Epithelial cell of proximal tubule (primary cell): ENCODE measurements around the gene DTNB. TPM values are rescaled to one million over a fixed set of nuclear protein-coding genes. Genes with fewer than 3 reads are reported as not detected.

ENCODE experiments used
- DNase-seq: peaks from one replicate; pipeline ENCODE4 v3.0.0-alpha.2; 2011; ENCODE audit warnings: low read depth
- H3K4me3 ChIP-seq: 2 replicates; pipeline ENCODE4 v1.5.1; 2011; ENCODE audit warnings: low read depth, mild to moderate bottlenecking, low read length
- total RNA-seq: library from RNA; depleted of rRNA; stranded (reverse); fragments of >200 nt; gene quantifications from 2 replicates; pipeline ENCODE4 v1.2.3, GENCODE V29; 2015
- TF ChIP-seq, protein P1 (sequence below): conservative IDR thresholded peaks from 2 replicates; pipeline ENCODE4 v1.5.1; 2012; ENCODE audit warnings: low read depth, mild to moderate bottlenecking, low read length

Gene DTNB
- total RNA-seq, 1 donor from 2014 or later: 4.8 TPM

DNA sequence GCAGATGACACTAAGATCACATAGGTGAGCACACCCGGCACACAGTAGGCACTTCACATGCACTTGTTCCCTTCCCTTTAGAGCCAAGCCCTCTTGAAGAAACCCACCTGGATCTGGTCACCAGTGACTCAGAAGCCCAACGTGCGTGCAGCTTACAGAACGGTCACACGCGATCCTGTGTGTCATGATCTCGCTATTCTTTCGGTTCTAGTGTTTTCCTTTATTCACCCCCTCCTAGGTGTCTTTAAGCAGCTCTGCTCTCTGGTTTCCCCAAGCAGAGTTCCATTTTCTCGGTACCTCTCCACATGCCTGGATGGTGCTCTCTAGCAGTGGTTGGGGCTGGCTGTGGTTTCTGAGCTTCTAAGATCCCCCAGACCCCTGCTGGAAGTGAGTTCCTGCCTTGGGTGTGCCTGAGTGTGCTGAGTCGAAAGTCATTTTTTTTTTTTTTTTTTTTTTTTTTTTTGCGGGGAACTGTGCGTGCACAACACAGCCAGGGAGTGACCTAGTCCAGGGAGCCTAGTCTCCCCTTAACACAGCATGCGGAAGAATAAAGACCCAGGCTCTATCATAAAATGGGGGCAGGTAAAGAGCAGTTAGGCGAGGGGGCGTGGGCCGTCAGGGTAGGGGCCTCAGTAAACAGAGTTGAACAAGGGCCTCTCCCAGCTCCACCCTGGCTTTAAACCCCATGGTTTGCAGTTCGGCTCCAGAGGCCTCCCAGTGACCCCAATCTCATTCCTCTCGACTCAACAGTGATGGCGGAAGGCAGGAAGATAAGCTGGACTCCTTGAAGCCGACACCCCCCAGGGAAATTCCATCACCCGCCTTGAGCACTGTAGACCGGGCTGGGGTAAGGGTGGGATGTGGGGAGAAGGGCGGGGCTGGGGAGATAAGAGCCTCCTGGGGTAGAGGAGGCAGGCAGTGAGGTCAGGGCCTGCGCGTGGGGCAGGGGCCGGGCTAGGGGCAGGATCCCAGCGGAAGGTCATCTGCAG, 301.8 kb downstream of the DTNB start:
- TF ChIP-seq, protein P1, sequence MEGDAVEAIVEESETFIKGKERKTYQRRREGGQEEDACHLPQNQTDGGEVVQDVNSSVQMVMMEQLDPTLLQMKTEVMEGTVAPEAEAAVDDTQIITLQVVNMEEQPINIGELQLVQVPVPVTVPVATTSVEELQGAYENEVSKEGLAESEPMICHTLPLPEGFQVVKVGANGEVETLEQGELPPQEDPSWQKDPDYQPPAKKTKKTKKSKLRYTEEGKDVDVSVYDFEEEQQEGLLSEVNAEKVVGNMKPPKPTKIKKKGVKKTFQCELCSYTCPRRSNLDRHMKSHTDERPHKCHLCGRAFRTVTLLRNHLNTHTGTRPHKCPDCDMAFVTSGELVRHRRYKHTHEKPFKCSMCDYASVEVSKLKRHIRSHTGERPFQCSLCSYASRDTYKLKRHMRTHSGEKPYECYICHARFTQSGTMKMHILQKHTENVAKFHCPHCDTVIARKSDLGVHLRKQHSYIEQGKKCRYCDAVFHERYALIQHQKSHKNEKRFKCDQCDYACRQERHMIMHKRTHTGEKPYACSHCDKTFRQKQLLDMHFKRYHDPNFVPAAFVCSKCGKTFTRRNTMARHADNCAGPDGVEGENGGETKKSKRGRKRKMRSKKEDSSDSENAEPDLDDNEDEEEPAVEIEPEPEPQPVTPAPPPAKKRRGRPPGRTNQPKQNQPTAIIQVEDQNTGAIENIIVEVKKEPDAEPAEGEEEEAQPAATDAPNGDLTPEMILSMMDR: no peak
- DNase-seq: no peak
- H3K4me3 ChIP-seq: no peak overlapping the region

DNA sequence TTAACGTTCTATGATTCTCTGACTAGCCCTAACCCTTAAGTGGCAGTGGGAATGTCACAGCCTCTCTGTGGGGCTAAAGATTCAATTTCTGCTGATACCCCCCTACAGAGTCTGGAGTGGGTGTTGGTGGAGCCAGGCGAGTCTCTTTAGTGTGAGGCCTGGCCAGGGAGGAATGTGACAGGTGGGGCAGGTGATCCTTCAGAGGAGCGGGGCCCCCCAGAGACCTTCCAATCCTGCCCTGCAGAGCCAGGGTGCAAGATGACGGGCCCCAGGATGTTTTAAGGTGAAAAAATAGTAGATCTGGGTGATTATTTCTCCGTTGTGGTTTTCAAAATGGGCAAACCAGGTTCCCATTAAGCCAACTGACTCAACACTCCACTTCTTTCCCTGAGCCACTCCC, 303.5 kb downstream of the DTNB start:
- TF ChIP-seq, protein P1: no peak
- DNase-seq: no peak
- H3K4me3 ChIP-seq: no peak overlapping the region

DNA sequence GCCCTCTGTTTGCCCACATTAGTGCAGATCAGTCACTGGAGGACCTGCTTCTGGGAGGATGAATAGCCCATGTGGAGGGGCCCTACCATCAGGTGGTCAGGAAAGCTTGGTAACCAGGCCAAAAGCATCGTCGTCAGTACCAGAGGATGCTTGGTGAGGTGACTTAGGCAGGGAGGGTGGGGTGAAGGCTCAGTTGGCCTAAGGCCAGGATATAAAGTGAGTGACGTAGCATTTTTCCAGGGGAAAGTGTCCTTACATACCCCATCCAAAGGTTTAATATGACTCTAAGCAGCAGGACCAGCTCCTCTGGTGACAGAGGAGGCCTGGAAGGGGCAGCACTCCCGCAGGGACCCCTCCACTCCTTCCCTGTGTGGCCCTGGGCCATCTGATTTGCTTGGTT, 303.9 kb downstream of the DTNB start:
- no peak for DNase-seq
- H3K4me3 ChIP-seq: no peak overlapping the region
- TF ChIP-seq, protein P1: no peak

DNA sequence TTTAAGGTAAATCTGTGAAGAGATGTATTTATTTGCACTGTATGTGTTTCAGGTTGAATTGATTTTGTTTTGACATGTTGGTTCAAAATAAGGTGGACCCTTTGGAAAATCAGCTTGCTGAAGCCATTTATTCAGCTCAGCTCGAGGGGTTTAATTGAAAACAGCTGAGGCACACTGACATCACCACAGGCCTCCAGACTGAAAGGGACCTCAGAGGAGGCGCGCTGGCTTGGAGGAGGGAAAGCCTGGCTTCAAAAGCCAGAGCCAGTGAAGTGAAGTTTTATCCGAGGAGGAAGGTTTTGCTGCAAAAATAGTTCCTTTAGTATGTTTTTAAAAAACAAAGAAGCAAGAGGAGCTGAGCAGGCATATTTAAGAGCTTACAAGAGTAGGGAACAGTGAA, 304.7 kb downstream of the DTNB start:
- no peak overlapping the region for H3K4me3 ChIP-seq
- TF ChIP-seq, protein P1: no peak
- DNase-seq: no peak

DNA sequence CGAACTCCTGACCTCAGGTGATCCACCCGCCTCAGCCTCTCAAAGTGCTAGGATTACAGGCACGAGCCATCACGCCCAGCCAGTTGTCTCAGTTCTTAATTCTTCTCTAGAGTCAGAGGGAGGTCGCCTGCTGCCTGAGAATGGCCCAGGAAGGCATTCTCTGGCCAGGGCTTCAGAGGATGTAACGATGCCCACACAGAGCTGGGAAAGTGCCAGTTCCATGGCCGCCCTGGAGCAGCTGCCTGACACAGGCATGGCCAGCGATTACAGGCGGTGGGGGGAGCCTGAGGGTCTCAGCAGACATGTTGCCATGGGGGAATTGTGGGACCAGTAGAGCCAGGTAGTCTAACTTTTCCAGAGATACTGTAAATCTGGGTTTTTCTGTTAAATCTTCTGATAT, 306.1 kb downstream of the DTNB start:
- DNase-seq: no peak
- H3K4me3 ChIP-seq: no peak overlapping the region
- TF ChIP-seq, protein P1: no peak

DNA sequence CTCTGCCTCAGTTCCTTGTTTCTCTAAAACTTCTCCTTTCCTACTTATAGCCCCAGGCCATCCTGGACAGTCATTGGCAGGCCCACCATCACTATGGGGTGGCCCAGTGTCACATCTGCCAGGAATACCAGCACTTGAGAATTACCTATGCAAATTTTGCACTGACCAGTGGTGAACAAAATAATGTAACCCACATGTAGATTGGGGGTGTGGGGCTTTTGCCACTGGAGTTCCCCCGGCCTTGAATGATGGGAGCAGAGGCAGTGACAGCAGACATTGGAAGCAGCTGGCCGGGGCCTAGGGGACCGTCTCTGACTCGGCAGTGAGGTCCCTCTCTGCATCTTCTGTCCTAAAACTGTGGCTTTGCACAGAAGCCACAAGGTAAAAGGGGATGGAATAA, 306.7 kb downstream of the DTNB start:
- TF ChIP-seq, protein P1: no peak
- no peak for DNase-seq
- no peak overlapping the region for H3K4me3 ChIP-seq

DNA sequence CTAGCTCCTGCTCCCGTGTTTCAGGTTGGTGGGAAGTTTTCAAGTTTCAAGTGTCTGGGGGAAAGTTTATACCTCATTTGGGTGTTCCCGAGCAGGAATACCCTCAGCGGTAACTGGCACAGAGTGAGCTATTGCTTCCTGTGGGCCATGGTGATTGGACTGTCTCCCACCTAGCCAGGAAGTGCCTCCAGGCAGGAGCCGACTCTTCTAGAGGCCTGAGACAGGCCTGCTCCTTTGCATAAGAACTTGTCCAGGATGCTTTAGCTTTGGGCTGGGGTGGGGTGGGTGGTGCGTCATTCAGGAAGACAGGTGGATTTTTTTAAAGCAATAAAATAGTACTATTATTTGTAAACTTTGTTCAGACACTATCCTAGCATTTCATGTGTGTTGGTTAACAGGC, 308.1 kb downstream of the DTNB start:
- no peak for DNase-seq
- TF ChIP-seq, protein P1: no peak
- no peak overlapping the region for H3K4me3 ChIP-seq
